Measurements from ENCODE around the gene VMP1.
"Not testable (repeated sequence)": the region's sequence is repeated elsewhere in the genome, so short reads cannot be mapped to it uniquely, and the experiment has no call there.

The VMP1 gene

DNA sequence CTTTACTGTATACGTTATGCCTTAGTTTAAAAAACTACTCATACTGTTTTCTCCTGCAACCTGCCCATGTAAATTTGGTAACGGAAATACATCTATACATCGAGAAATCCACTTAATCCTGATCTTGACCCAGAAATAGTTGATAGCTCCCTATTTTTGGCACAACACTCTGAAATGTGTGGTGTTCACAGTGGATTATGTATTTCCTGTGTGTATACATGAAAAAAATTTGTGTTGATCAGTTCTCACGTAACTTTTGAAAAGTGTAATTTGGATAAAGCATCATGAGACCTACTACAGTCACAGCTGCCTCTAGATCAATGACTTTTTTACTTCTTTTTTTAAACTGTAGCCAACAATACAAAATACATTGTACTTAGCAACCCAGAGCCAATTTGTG is 90.7 kb downstream of the VMP1 start:
- no peak overlapping the region for H3K27ac ChIP-seq (ENCODE audit: insufficient read depth, low read length, poor library complexity, severe bottlenecking)
- H3K4me1 ChIP-seq (ENCODE audit: control insufficient read depth, insufficient read depth, low read length, poor library complexity, severe bottlenecking): no peaks in the 10 kb centered on the region
- no peaks in the 10 kb centered on the region for H3K27me3 ChIP-seq (replicated peaks; ENCODE audit: control insufficient read depth, insufficient read depth, low read length, poor library complexity, severe bottlenecking)
- no peaks in the 10 kb centered on the region for H3K36me3 ChIP-seq (ENCODE audit: control insufficient read depth, insufficient read depth, low read length)
- H3K4me3 ChIP-seq (ENCODE audit: insufficient read depth, low read depth, low read length, poor library complexity, severe bottlenecking): no peak overlapping the region
- no peaks in the 10 kb centered on the region for H3K9me3 ChIP-seq (ENCODE audit: control insufficient read depth, low read length)
- no peak for DNase-seq

DNA sequence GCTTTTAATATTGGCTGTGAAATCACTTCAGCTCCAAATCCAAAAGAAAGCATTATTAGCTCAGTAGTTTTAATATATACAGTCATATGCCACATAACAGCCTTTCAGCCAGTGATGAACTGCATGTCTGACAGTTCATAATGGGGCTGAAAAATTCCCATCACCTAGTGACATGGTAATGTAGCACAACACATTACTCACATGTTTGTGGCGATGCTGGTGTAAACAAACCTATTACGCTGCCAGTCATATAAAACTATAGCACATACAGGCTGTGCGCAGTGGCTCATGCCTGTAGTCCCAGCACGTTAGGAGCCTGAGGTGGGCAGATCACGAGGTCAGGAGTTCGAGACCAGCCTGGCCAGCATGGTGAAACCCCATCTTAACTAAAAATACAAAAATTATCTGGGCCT is 93.1 kb downstream of the VMP1 start:
- Histone ChIP-seq H3K4me1 (ENCODE audit: control insufficient read depth, insufficient read depth, low read length, poor library complexity, severe bottlenecking) (no peaks in the 10 kb centered on the region), H3K36me3 (ENCODE audit: control insufficient read depth, insufficient read depth, low read length) (no peaks in the 10 kb centered on the region), H3K9me3 (ENCODE audit: control insufficient read depth, low read length) (no peaks in the 10 kb centered on the region), H3K4me3 (ENCODE audit: insufficient read depth, low read depth, low read length, poor library complexity, severe bottlenecking) (no peak overlapping the region), H3K27me3 (replicated peaks; ENCODE audit: control insufficient read depth, insufficient read depth, low read length, poor library complexity, severe bottlenecking) (no peaks in the 10 kb centered on the region), H3K27ac (ENCODE audit: insufficient read depth, low read length, poor library complexity, severe bottlenecking) (no peak overlapping the region)
- no peak for DNase-seq

DNA sequence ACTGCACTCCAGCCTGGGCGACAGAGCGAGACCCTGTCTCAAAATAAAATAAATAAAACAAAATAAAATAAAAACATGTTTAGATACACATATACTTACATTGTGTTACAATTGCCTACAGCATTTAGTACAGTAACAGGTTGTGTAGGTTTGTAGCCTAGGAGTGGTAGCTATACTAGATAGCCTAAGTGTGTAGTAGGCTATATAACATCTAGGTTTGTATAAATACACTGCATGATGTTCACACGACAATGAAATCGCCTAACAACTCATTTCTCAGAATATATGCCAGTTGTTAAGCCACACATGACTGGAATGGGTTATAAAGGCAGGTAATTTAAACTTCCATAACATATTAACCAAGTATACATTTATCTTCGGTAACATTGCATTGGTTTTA is 94.7 kb downstream of the VMP1 start:
- no peaks in the 10 kb centered on the region for H3K9me3 ChIP-seq (ENCODE audit: control insufficient read depth, low read length)
- no peaks in the 10 kb centered on the region for H3K27me3 ChIP-seq (replicated peaks; ENCODE audit: control insufficient read depth, insufficient read depth, low read length, poor library complexity, severe bottlenecking)
- DNase-seq: no peak
- no peaks in the 10 kb centered on the region for H3K36me3 ChIP-seq (ENCODE audit: control insufficient read depth, insufficient read depth, low read length)
- no peak overlapping the region for H3K4me3 ChIP-seq (ENCODE audit: insufficient read depth, low read depth, low read length, poor library complexity, severe bottlenecking)
- H3K27ac ChIP-seq (ENCODE audit: insufficient read depth, low read length, poor library complexity, severe bottlenecking): no peak overlapping the region
- H3K4me1 ChIP-seq (ENCODE audit: control insufficient read depth, insufficient read depth, low read length, poor library complexity, severe bottlenecking): no peaks in the 10 kb centered on the region

DNA sequence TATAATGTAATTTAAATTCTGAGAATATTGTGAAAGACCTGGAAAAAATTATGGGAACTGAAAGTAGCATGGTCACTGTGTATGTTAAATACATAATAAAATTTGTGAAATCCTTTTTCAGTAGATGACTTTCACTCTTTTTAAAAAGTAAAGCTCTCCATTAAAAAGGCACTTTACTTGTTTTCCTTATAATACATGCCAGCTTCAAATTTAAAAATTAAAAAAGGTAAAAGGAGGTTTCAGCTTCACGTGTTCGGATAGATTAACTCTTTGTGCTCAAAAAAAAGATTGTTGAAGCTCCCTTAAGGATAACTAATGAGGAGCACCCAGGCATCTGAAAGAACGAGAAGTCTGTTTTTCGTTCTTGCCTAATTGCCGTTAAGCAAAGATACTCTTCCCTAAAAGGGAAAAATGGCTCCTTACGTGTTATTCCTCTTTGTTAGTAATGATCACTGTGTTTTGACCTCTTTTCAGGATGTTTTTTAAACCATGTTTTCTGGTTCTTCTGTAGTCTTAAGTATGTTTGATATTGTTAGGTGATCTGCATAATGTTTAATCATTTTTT is 97.5 kb downstream of the VMP1 start:
- no peaks in the 10 kb centered on the region for H3K4me1 ChIP-seq (ENCODE audit: control insufficient read depth, insufficient read depth, low read length, poor library complexity, severe bottlenecking)
- no peaks in the 10 kb centered on the region for H3K9me3 ChIP-seq (ENCODE audit: control insufficient read depth, low read length)
- no peaks in the 10 kb centered on the region for H3K36me3 ChIP-seq (ENCODE audit: control insufficient read depth, insufficient read depth, low read length)
- H3K27me3 ChIP-seq (replicated peaks; ENCODE audit: control insufficient read depth, insufficient read depth, low read length, poor library complexity, severe bottlenecking): no peaks in the 10 kb centered on the region
- no peak overlapping the region for H3K4me3 ChIP-seq (ENCODE audit: insufficient read depth, low read depth, low read length, poor library complexity, severe bottlenecking)
- no peak for DNase-seq
- H3K27ac ChIP-seq (ENCODE audit: insufficient read depth, low read length, poor library complexity, severe bottlenecking): no peak overlapping the region

DNA sequence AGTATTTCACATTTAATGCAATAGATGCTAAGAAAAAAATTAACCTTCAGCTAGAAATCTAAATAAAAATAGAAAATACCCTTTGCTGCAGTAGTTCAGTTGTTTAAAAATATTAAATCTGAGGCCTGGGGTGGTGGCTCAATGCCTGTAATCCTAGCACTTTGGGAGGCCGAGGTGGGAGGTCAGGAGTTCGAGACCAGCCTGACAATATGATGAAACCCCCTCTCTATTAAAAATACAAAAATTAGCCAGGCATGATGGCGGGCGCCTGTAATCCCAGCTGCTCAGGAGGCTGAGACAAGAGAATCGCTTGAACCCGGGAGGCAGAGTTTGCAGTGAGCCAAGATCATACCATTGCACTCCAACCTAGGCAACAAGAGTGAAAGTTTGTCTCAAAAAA is 98.9 kb downstream of the VMP1 start:
- not testable (repeated sequence) for DNase-seq; H3K27me3 ChIP-seq (replicated peaks; ENCODE audit: control insufficient read depth, insufficient read depth, low read length, poor library complexity, severe bottlenecking); H3K27ac ChIP-seq (ENCODE audit: insufficient read depth, low read length, poor library complexity, severe bottlenecking); H3K4me1 ChIP-seq (ENCODE audit: control insufficient read depth, insufficient read depth, low read length, poor library complexity, severe bottlenecking); H3K36me3 ChIP-seq (ENCODE audit: control insufficient read depth, insufficient read depth, low read length); H3K9me3 ChIP-seq (ENCODE audit: control insufficient read depth, low read length); H3K4me3 ChIP-seq (ENCODE audit: insufficient read depth, low read depth, low read length, poor library complexity, severe bottlenecking)

DNA sequence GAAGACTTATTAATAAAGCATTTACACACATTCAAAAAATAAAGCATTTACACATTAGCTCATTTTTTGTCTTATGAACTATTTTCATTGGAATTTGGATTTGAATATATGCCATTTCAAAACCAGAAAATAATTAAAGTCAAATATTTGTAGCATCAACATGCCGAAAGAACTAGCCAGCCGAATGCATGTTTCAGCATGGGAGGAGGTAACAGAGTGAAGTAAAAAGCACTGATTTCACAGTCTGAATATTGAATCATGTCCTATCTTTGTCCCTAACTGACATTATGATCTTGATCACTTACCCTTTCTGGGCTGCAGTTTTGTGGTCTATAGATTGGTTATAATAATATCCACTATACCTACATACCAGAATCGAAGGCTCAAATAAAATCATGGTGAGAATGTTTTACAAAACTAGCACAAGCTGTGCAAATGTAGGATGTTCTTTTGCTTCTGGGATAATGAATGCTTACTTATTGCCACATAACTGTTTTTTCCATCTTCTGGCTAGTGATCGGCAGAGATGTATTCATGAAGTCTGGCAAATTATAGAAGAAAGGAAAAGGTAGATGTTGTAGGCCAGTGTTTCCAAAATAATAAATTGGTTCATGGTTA is 100.5 kb downstream of the VMP1 start:
- DNase-seq: no peak
- H3K27ac ChIP-seq (ENCODE audit: insufficient read depth, low read length, poor library complexity, severe bottlenecking): no peak overlapping the region
- no peaks in the 10 kb centered on the region for H3K27me3 ChIP-seq (replicated peaks; ENCODE audit: control insufficient read depth, insufficient read depth, low read length, poor library complexity, severe bottlenecking)

DNA sequence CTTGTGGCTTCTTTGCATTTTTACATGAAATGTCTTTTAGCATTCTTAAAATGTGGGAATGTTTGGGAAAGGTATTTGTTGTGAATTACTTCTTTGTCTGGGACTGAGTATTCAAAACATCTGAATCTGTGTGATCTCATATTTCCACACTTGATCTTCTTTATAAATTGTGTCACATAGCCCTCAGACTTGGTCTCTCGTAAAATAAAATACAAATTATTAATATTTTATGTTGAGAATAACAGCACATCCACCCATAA is 103.4 kb downstream of the VMP1 start:
- no peaks in the 10 kb centered on the region for H3K4me1 ChIP-seq (ENCODE audit: control insufficient read depth, insufficient read depth, low read length, poor library complexity, severe bottlenecking)
- H3K36me3 ChIP-seq (ENCODE audit: control insufficient read depth, insufficient read depth, low read length): peaks cover 14% of the 10 kb centered on the region
- no peaks in the 10 kb centered on the region for H3K27me3 ChIP-seq (replicated peaks; ENCODE audit: control insufficient read depth, insufficient read depth, low read length, poor library complexity, severe bottlenecking)
- no peaks in the 10 kb centered on the region for H3K9me3 ChIP-seq (ENCODE audit: control insufficient read depth, low read length)
- no peak overlapping the region for H3K27ac ChIP-seq (ENCODE audit: insufficient read depth, low read length, poor library complexity, severe bottlenecking)
- DNase-seq: no peak
- H3K4me3 ChIP-seq (ENCODE audit: insufficient read depth, low read depth, low read length, poor library complexity, severe bottlenecking): no peak overlapping the region

More for the DNA sequence above, 100.5 kb downstream of the VMP1 start:
- Histone ChIP-seq H3K4me3 (ENCODE audit: insufficient read depth, low read depth, low read length, poor library complexity, severe bottlenecking) (no peak overlapping the region), H3K4me1 (ENCODE audit: control insufficient read depth, insufficient read depth, low read length, poor library complexity, severe bottlenecking) (no peaks in the 10 kb centered on the region), H3K9me3 (ENCODE audit: control insufficient read depth, low read length) (no peaks in the 10 kb centered on the region), H3K36me3 (ENCODE audit: control insufficient read depth, insufficient read depth, low read length) (peaks cover 9% of the 10 kb centered on the region)

DNA sequence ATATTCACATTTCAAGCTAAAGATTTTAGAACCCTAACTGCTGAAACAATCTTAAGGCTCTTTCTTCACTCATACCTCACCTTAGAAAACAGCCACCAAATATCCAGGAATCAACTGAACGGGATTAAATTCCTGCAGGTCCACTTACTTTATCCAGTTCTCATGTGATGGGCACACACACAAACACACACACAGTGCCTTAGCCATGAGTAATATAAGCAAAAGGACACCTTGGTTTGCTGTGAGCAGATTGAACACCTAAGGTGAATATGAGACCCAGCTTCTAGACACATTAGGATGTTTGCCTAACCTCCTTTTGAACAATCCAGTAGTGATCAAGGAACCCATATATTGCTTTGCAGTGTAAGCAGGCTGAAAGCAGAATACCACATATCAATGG is 103.8 kb downstream of the VMP1 start:
- DNase-seq: no peak
- Histone ChIP-seq H3K27ac (ENCODE audit: insufficient read depth, low read length, poor library complexity, severe bottlenecking) (no peak overlapping the region), H3K36me3 (ENCODE audit: control insufficient read depth, insufficient read depth, low read length) (peaks cover 14% of the 10 kb centered on the region)

DNA sequence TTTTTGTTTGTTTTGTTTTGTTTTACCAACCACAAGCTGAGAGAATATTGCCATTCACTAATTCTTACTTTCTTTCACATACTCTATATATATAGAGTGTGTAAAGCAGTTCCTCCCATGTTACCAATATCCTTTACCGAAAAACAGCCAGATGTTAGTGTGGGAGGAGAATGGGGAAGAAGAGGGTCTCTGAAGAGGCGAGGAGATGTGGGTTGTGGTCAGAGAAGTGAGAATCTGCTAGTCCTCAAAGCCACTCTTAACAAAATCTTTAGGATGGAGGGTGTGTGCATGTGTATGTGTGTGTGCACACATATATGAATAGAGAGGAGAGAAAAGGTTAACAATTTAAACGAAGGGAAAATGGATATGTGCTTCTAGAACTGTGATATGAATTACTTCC is 104.7 kb downstream of the VMP1 start:
- no peaks in the 10 kb centered on the region for H3K4me1 ChIP-seq (ENCODE audit: control insufficient read depth, insufficient read depth, low read length, poor library complexity, severe bottlenecking)
- no peak for DNase-seq
- no peaks in the 10 kb centered on the region for H3K9me3 ChIP-seq (ENCODE audit: control insufficient read depth, low read length)
- no peak overlapping the region for H3K27ac ChIP-seq (ENCODE audit: insufficient read depth, low read length, poor library complexity, severe bottlenecking)
- H3K27me3 ChIP-seq (replicated peaks; ENCODE audit: control insufficient read depth, insufficient read depth, low read length, poor library complexity, severe bottlenecking): no peaks in the 10 kb centered on the region
- peaks cover 14% of the 10 kb centered on the region for H3K36me3 ChIP-seq (ENCODE audit: control insufficient read depth, insufficient read depth, low read length)
- no peak overlapping the region for H3K4me3 ChIP-seq (ENCODE audit: insufficient read depth, low read depth, low read length, poor library complexity, severe bottlenecking)

More for the DNA sequence above, 103.8 kb downstream of the VMP1 start:
- Histone ChIP-seq H3K4me3 (ENCODE audit: insufficient read depth, low read depth, low read length, poor library complexity, severe bottlenecking) (no peak overlapping the region), H3K27me3 (replicated peaks; ENCODE audit: control insufficient read depth, insufficient read depth, low read length, poor library complexity, severe bottlenecking) (no peaks in the 10 kb centered on the region), H3K4me1 (ENCODE audit: control insufficient read depth, insufficient read depth, low read length, poor library complexity, severe bottlenecking) (no peaks in the 10 kb centered on the region), H3K9me3 (ENCODE audit: control insufficient read depth, low read length) (no peaks in the 10 kb centered on the region)

DNA sequence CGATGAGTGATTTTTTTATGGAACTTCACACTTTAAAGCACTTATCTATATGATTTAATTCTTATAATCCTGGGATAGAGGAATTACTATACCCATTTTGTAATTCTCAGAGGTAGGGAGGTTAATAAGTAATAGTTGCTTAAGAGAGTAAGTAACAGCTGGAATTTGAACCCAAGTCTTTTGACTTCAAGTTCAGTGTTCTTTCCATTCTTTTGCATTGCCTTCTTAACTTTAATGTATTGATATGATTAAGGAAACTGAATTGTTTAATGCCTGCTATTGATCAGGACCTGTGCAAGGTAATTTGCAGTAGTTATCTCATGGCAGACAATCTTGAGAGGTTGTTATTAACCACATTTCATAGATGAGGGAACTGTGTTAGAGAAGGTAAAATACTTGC is 106.8 kb downstream of the VMP1 start:
- Histone ChIP-seq H3K36me3 (ENCODE audit: control insufficient read depth, insufficient read depth, low read length) (peaks cover 14% of the 10 kb centered on the region), H3K4me1 (ENCODE audit: control insufficient read depth, insufficient read depth, low read length, poor library complexity, severe bottlenecking) (no peaks in the 10 kb centered on the region), H3K27me3 (replicated peaks; ENCODE audit: control insufficient read depth, insufficient read depth, low read length, poor library complexity, severe bottlenecking) (no peaks in the 10 kb centered on the region), H3K27ac (ENCODE audit: insufficient read depth, low read length, poor library complexity, severe bottlenecking) (no peak overlapping the region), H3K9me3 (ENCODE audit: control insufficient read depth, low read length) (no peaks in the 10 kb centered on the region), H3K4me3 (ENCODE audit: insufficient read depth, low read depth, low read length, poor library complexity, severe bottlenecking) (no peak overlapping the region)
- no peak for DNase-seq

All from effector memory CD4-positive, alpha-beta T cell (primary cell).